GM12865 (cell line): ENCODE measurements around the gene WDR41.
"Not testable (repeated sequence)": the region's sequence is repeated elsewhere in the genome, so short reads cannot be mapped to it uniquely, and the experiment has no call there.

Experiments
- DNase-seq: peaks from one replicate; pipeline ENCODE4 v3.0.0; 2010; ENCODE audit warnings: low read depth
- H3K4me3 ChIP-seq: 2 replicates; pipeline ENCODE4 v1.5.1; 2011; ENCODE audit warnings: mild to moderate bottlenecking, low read depth, low read length, control low read depth
- TF ChIP-seq, protein P1 (sequence below): IDR thresholded peaks from 2 replicates; pipeline ENCODE4 v1.5.1; 2011; ENCODE audit warnings: low read length, control low read depth, low read depth, inconsistent platforms; ENCODE audit not compliant: insufficient read depth; ENCODE audit errors: missing control alignments

Gene WDR41

DNA sequence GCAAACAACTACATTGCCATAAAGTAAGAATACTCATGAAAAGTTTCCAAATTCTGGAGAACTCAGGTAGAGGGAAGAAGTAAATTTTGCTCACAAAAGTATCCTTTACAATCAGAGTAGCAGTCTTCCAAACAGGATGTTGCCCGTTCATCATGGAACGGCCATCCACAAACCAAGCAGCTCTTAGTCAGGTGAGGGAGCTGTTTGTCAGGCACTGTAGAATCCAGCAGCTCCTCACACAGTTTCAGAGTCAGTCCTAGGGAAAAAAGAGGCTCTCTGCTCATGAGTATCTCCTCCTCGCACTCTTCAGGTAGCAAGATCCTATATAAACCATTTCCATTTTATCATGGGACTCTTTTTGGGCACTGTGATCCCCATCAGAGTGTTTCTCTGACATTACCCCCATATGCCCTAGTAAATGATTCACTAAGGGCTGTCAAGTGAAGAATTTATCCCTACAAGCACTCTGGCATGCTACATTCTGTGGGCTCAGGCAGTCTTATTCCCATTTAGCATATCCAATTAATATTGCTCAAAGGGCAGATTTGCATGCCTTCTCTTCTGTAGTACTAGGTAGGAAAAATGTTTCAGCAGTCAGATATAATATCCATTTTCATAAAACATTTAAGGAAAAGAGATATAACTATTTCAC, 97.9 kb downstream of the WDR41 start:
- H3K4me3 ChIP-seq: no peak overlapping the region
- no peak for DNase-seq
- TF ChIP-seq, protein P1, sequence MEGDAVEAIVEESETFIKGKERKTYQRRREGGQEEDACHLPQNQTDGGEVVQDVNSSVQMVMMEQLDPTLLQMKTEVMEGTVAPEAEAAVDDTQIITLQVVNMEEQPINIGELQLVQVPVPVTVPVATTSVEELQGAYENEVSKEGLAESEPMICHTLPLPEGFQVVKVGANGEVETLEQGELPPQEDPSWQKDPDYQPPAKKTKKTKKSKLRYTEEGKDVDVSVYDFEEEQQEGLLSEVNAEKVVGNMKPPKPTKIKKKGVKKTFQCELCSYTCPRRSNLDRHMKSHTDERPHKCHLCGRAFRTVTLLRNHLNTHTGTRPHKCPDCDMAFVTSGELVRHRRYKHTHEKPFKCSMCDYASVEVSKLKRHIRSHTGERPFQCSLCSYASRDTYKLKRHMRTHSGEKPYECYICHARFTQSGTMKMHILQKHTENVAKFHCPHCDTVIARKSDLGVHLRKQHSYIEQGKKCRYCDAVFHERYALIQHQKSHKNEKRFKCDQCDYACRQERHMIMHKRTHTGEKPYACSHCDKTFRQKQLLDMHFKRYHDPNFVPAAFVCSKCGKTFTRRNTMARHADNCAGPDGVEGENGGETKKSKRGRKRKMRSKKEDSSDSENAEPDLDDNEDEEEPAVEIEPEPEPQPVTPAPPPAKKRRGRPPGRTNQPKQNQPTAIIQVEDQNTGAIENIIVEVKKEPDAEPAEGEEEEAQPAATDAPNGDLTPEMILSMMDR: no peak

- no peak for DNase-seq
- TF ChIP-seq, protein P1: no peak
Measured at GRCh38 chr5:77391240-77391765, 100.8 kb downstream of the WDR41 start.

GRCh38 chr5:77390795-77391194, 101.3 kb downstream of the WDR41 start:
- TF ChIP-seq, protein P1: no peak
- H3K4me3 ChIP-seq: no peak overlapping the region
- no peak for DNase-seq

More at GRCh38 chr5:77391240-77391765, 100.8 kb downstream of the WDR41 start:
- H3K4me3 ChIP-seq: no peak overlapping the region

- TF ChIP-seq, protein P1: no peak
- no peak for DNase-seq
- no peak overlapping the region for H3K4me3 ChIP-seq
Measured at GRCh38 chr5:77390221-77390620, 101.9 kb downstream of the WDR41 start.

GRCh38 chr5:77389746-77390145, 102.4 kb downstream of the WDR41 start:
- H3K4me3 ChIP-seq: no peak overlapping the region
- DNase-seq: no peak
- TF ChIP-seq, protein P1: no peak

GRCh38 chr5:77386340-77386739, 105.8 kb downstream of the WDR41 start:
- not testable (repeated sequence) for DNase-seq, H3K4me3 ChIP-seq

- DNase-seq, H3K4me3 ChIP-seq: not testable (repeated sequence)
Measured at GRCh38 chr5:77383336-77383735, 108.8 kb downstream of the WDR41 start.
